HEK293 (cell line): ENCODE data around the gene NAA35.

ENCODE experiments used
- BCL6B ChIP-seq: fragments of 450-650 bp; formaldehyde crosslinking; IDR thresholded peaks from 2 replicates; pipeline ENCODE4 v1.5.1; 2017; ENCODE audit warnings: missing biosample characterization, missing genetic modification characterization
- GLIS2 ChIP-seq: fragments of 450-650 bp; formaldehyde crosslinking; IDR thresholded peaks from 2 replicates; pipeline ENCODE4 v1.5.1; 2016; ENCODE audit warnings: missing biosample characterization, missing genetic modification characterization
- HOXA7 ChIP-seq: sonication (generic); formaldehyde crosslinking; IDR thresholded peaks from 2 replicates; pipeline ENCODE4 v1.8.1; 2022; ENCODE audit warnings: missing genetic modification reagents, borderline replicate concordance
- IKZF3 ChIP-seq: fragments of 450-650 bp; IDR thresholded peaks from 2 replicates; pipeline ENCODE4 v1.5.0; 2018; ENCODE audit warnings: missing biosample characterization, mild to moderate bottlenecking, missing genetic modification characterization, moderate library complexity
- PRDM1 ChIP-seq: fragments of 450-650 bp; formaldehyde crosslinking; IDR thresholded peaks from 2 replicates; pipeline ENCODE4; 2016; ENCODE audit warnings: missing biosample characterization, missing genetic modification characterization
- SALL2 ChIP-seq: fragments of 450-650 bp; formaldehyde crosslinking; IDR thresholded peaks from 2 replicates; pipeline ENCODE4 v1.5.0; 2017; ENCODE audit warnings: missing biosample characterization, mild to moderate bottlenecking, missing genetic modification characterization, borderline replicate concordance
- SP3 ChIP-seq: fragments of 450-650 bp; formaldehyde crosslinking; IDR thresholded peaks from 2 replicates; pipeline ENCODE4 v1.5.1; 2016; ENCODE audit warnings: missing biosample characterization, missing genetic modification characterization
- SP7 ChIP-seq: fragments of 450-650 bp; formaldehyde crosslinking; IDR thresholded peaks from 2 replicates; pipeline ENCODE4 v1.5.1; 2016; ENCODE audit warnings: missing biosample characterization, missing genetic modification characterization
- ZBTB11 ChIP-seq: fragments of 450-650 bp; formaldehyde crosslinking; conservative IDR thresholded peaks from 2 replicates; pipeline ENCODE4 v1.5.1; 2016; ENCODE audit warnings: low read depth, missing biosample characterization, missing genetic modification characterization
- ZBTB26 ChIP-seq: fragments of 450-650 bp; formaldehyde crosslinking; optimal IDR thresholded peaks from 2 replicates; pipeline ENCODE3; 2016; ENCODE audit warnings: missing biosample characterization, mild to moderate bottlenecking, missing genetic modification characterization
- ZBTB7A ChIP-seq: fragments of 450-650 bp; formaldehyde crosslinking; IDR thresholded peaks from 2 replicates; pipeline ENCODE4 v1.5.1; 2016; ENCODE audit warnings: low read depth, missing biosample characterization, missing genetic modification characterization
- ZNF10 ChIP-seq: fragments of 450-650 bp; formaldehyde crosslinking; IDR thresholded peaks from 2 replicates; pipeline ENCODE4 v1.5.1; 2017; ENCODE audit warnings: missing biosample characterization, missing genetic modification characterization
- ZNF174 ChIP-seq: fragments of 450-650 bp; formaldehyde crosslinking; IDR thresholded peaks from 2 replicates; pipeline ENCODE4 v1.5.0; 2017; ENCODE audit warnings: missing biosample characterization, mild to moderate bottlenecking, missing genetic modification characterization
- ZNF23 ChIP-seq: fragments of 450-650 bp; formaldehyde crosslinking; IDR thresholded peaks from 2 replicates; pipeline ENCODE4 v1.5.1; 2016; ENCODE audit warnings: missing biosample characterization, missing genetic modification characterization, borderline replicate concordance
- ZNF274 ChIP-seq, 2 experiments: fragments of 200-500 bp in 1 of 2; fragments of 450-650 bp in 1 of 2; sonication (Bioruptor generic) in 1 of 2; formaldehyde crosslinking in 1 of 2; IDR thresholded peaks; 2 replicates each; pipeline versions ENCODE4 v1.5.1 to v1.6.1; 2014 to 2016; ENCODE audit warnings: borderline replicate concordance in 1 of 2, inconsistent platforms in 1 of 2, low read length in 1 of 2, missing biosample characterization in 1 of 2, missing genetic modification characterization in 1 of 2
- ZNF302 ChIP-seq: fragments of 450-650 bp; formaldehyde crosslinking; IDR thresholded peaks from 2 replicates; pipeline ENCODE4 v1.5.1; 2016; ENCODE audit warnings: missing biosample characterization, missing genetic modification characterization, low read depth
- ZNF501 ChIP-seq: fragments of 450-650 bp; formaldehyde crosslinking; IDR thresholded peaks from 2 replicates; pipeline ENCODE4 v1.5.1; 2016; ENCODE audit warnings: missing biosample characterization, missing genetic modification characterization
- ZNF529 ChIP-seq: fragments of 450-650 bp; formaldehyde crosslinking; IDR thresholded peaks from 2 replicates; pipeline ENCODE4 v1.5.1; 2017; ENCODE audit warnings: missing genetic modification characterization, missing biosample characterization; ENCODE audit not compliant: insufficient replicate concordance
- ZNF639 ChIP-seq: fragments of 450-650 bp; formaldehyde crosslinking; IDR thresholded peaks from 2 replicates; pipeline ENCODE4 v1.5.1; 2016; ENCODE audit warnings: missing biosample characterization, missing genetic modification characterization
- ZNF785 ChIP-seq: fragments of 450-650 bp; formaldehyde crosslinking; IDR thresholded peaks from 2 replicates; pipeline ENCODE4 v1.5.1; 2016; ENCODE audit warnings: missing biosample characterization, missing genetic modification characterization
- ZNF791 ChIP-seq: fragments of 450-650 bp; formaldehyde crosslinking; IDR thresholded peaks from 2 replicates; pipeline ENCODE4 v1.5.1; 2016; ENCODE audit warnings: missing biosample characterization, missing genetic modification characterization
- ZSCAN16 ChIP-seq: fragments of 450-650 bp; formaldehyde crosslinking; IDR thresholded peaks from 2 replicates; pipeline ENCODE4 v1.5.1; 2016; ENCODE audit warnings: missing biosample characterization, missing genetic modification characterization
- TF ChIP-seq, protein P1 (sequence below): fragments of 450-650 bp; formaldehyde crosslinking; IDR thresholded peaks from 2 replicates; pipeline ENCODE4 v1.5.1; 2016; ENCODE audit warnings: missing biosample characterization, missing genetic modification characterization, low read depth
- TF ChIP-seq, protein P2 (sequence below): fragments of 450-650 bp; formaldehyde crosslinking; IDR thresholded peaks from 2 replicates; pipeline ENCODE4 v1.5.1; 2016; ENCODE audit warnings: missing biosample characterization, missing genetic modification characterization
- TF ChIP-seq, protein P3 (sequence below): fragments of 450-650 bp; formaldehyde crosslinking; IDR thresholded peaks from 2 replicates; pipeline ENCODE4 v1.5.1; 2016; ENCODE audit warnings: missing biosample characterization, missing genetic modification characterization

The NAA35 gene

GRCh38 chr9:86052556-86053468 is 111.9 kb downstream of the NAA35 start (continued):
- TF ChIP-seq, protein P1, sequence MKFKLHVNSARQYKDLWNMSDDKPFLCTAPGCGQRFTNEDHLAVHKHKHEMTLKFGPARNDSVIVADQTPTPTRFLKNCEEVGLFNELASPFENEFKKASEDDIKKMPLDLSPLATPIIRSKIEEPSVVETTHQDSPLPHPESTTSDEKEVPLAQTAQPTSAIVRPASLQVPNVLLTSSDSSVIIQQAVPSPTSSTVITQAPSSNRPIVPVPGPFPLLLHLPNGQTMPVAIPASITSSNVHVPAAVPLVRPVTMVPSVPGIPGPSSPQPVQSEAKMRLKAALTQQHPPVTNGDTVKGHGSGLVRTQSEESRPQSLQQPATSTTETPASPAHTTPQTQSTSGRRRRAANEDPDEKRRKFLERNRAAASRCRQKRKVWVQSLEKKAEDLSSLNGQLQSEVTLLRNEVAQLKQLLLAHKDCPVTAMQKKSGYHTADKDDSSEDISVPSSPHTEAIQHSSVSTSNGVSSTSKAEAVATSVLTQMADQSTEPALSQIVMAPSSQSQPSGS = no peak
- TF ChIP-seq ZNF174 = no peak
- no peak for TF ChIP-seq ZNF529 (tag by site-specific recombination)
- no peak for TF ChIP-seq PRDM1
- no peak for TF ChIP-seq ZNF639 (tag by site-specific recombination)
- TF ChIP-seq ZNF23 (tag by site-specific recombination) = no peak
- no peak for TF ChIP-seq ZNF302 (tag by site-specific recombination)
- no peak for TF ChIP-seq HOXA7 (CRISPR knock-in tag)
- TF ChIP-seq SP7 (tag by site-specific recombination) = no peak
- TF ChIP-seq ZNF791 (tag by site-specific recombination) = no peak
- no peak for TF ChIP-seq GLIS2 (tag by site-specific recombination)
- TF ChIP-seq ZBTB26 = no peak
- TF ChIP-seq BCL6B (tag by site-specific recombination) = no peak
- no peak for TF ChIP-seq ZNF274 (IDR thresholded peaks at IDR 0.05; ENCODE audit: low read length)
- no peak for TF ChIP-seq ZNF274 (tag by site-specific recombination; IDR thresholded peaks at IDR 0.05; ENCODE audit: borderline replicate concordance)
- TF ChIP-seq ZNF785 (tag by site-specific recombination) = peak; percentile 86
- TF ChIP-seq, protein P2, sequence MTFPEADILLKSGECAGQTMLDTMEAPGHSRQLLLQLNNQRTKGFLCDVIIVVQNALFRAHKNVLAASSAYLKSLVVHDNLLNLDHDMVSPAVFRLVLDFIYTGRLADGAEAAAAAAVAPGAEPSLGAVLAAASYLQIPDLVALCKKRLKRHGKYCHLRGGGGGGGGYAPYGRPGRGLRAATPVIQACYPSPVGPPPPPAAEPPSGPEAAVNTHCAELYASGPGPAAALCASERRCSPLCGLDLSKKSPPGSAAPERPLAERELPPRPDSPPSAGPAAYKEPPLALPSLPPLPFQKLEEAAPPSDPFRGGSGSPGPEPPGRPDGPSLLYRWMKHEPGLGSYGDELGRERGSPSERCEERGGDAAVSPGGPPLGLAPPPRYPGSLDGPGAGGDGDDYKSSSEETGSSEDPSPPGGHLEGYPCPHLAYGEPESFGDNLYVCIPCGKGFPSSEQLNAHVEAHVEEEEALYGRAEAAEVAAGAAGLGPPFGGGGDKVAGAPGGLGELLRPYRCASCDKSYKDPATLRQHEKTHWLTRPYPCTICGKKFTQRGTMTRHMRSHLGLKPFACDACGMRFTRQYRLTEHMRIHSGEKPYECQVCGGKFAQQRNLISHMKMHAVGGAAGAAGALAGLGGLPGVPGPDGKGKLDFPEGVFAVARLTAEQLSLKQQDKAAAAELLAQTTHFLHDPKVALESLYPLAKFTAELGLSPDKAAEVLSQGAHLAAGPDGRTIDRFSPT = no peak
- no peak for TF ChIP-seq SP3
- no peak for TF ChIP-seq IKZF3
- no peak for TF ChIP-seq ZNF10 (tag by site-specific recombination)
- TF ChIP-seq ZBTB11 (tag by site-specific recombination) = no peak
- no peak for TF ChIP-seq ZNF501 (tag by site-specific recombination)
- TF ChIP-seq ZSCAN16 (tag by site-specific recombination) = 0 out of 2 replicates have a peak, but pooled peaks have one; percentile 20
- no peak for TF ChIP-seq ZBTB7A (tag by site-specific recombination)
- TF ChIP-seq, protein P3, sequence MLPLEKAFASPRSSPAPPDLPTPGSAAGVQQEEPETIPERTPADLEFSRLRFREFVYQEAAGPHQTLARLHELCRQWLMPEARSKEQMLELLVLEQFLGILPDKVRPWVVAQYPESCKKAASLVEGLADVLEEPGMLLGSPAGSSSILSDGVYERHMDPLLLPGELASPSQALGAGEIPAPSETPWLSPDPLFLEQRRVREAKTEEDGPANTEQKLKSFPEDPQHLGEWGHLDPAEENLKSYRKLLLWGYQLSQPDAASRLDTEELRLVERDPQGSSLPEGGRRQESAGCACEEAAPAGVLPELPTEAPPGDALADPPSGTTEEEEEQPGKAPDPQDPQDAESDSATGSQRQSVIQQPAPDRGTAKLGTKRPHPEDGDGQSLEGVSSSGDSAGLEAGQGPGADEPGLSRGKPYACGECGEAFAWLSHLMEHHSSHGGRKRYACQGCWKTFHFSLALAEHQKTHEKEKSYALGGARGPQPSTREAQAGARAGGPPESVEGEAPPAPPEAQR (tag by site-specific recombination) = no peak
- no peak for TF ChIP-seq SALL2 (tag by site-specific recombination)
